Aorta (tissue), 5 donors: ENCODE data around the gene RCC2. TPM values are rescaled to one million over a fixed set of nuclear protein-coding genes. Genes with fewer than 3 reads are reported as not detected.

Experiments
- ATAC-seq: fragments of 200-7000 bp; cut with Tn5 transposase; one replicate; pipeline ENCODE4 v1.9.1; 2022; ENCODE audit warnings: moderate library complexity; ENCODE audit not compliant: low FRiP score
- DNase-seq, 2 donors: peaks; one replicate each; pipeline ENCODE4 v3.0.0-alpha.2; 2020
- H3K27ac ChIP-seq, 2 donors: one replicate each; pipeline ENCODE4 v1.5.1; 2013; ENCODE audit warnings: low read length in 2 of 2, mild to moderate bottlenecking in 2 of 2, moderate library complexity in 2 of 2, control low read depth in 1 of 2, inconsistent platforms in 1 of 2, low read depth in 1 of 2
- H3K27me3 ChIP-seq, 2 donors: one replicate each; pipeline ENCODE4 v1.6.1; 2013; ENCODE audit warnings: control low read depth in 1 of 2, low read length in 1 of 2, mild to moderate bottlenecking in 1 of 2, moderate library complexity in 1 of 2; ENCODE audit not compliant: insufficient read depth in 2 of 2, control insufficient read depth in 1 of 2
- H3K36me3 ChIP-seq, 2 donors: one replicate each; pipeline ENCODE4 v1.6.1; 2013; ENCODE audit warnings: control low read depth in 1 of 2, low read length in 1 of 2, mild to moderate bottlenecking in 1 of 2; ENCODE audit not compliant: insufficient read depth in 2 of 2, control insufficient read depth in 1 of 2
- H3K4me1 ChIP-seq, 2 donors: one replicate each; pipeline ENCODE4 v1.6.1; 2013; ENCODE audit warnings: low read length in 2 of 2, control low read depth in 1 of 2, mild to moderate bottlenecking in 1 of 2, moderate library complexity in 1 of 2; ENCODE audit not compliant: insufficient read depth in 2 of 2, control insufficient read depth in 1 of 2
- H3K4me3 ChIP-seq, 2 donors: one replicate each; pipeline ENCODE4 v1.5.1; 2013; ENCODE audit warnings: low read length in 2 of 2, control low read depth in 1 of 2, mild to moderate bottlenecking in 1 of 2
- H3K9me3 ChIP-seq: one replicate; pipeline ENCODE4 v1.6.1; 2013; ENCODE audit warnings: mild to moderate bottlenecking, low read length; ENCODE audit not compliant: control insufficient read depth
- WGBS, 2 donors: extraction: QIAGEN DNeasy Blood & Tissue Kit; methylation state at CpG; one replicate each; pipeline ENCODE4 v1.1.7; 2013; 5-methylcytosine and 5-hydroxymethylcytosine counted together
- intact Hi-C, 2 donors: fragments of 100-400 bp; cut with DNase I; formaldehyde crosslinking; loops; one replicate each; pipeline versions ENCODE4 v1.14.2 to v1.15.0; 2022
- polyA plus RNA-seq, 2 donors: library from polyadenylated mRNA; stranded (reverse); fragments of 200-250 nt; gene quantifications; one replicate each; pipeline ENCODE4 v1.2.3, GENCODE V29; 2013
- total RNA-seq, 2 donors: library from RNA; stranded (reverse); fragmentation: NEBNext Ultra II Directional; extraction: Animal tissue kit (Norgen Biotek cat#: 25700); gene quantifications; one replicate each; pipeline ENCODE4 v1.2.1, GENCODE V29; 2021
- donor health status: healthy with polysubstance abuse.
- donor health status: Bipolar disorder and iron deficiency.
- donor health status: DM: no; HTN: no; CAD: no.
- donor health status: DM: no; HTN: no; CAD: no.
- donor health status: DM: yes; HTN: yes; CAD: no.

Gene RCC2
- total and polyA plus RNA-seq, 4 donors = 7.5 to 34.2 (median 17.1) TPM

DNA sequence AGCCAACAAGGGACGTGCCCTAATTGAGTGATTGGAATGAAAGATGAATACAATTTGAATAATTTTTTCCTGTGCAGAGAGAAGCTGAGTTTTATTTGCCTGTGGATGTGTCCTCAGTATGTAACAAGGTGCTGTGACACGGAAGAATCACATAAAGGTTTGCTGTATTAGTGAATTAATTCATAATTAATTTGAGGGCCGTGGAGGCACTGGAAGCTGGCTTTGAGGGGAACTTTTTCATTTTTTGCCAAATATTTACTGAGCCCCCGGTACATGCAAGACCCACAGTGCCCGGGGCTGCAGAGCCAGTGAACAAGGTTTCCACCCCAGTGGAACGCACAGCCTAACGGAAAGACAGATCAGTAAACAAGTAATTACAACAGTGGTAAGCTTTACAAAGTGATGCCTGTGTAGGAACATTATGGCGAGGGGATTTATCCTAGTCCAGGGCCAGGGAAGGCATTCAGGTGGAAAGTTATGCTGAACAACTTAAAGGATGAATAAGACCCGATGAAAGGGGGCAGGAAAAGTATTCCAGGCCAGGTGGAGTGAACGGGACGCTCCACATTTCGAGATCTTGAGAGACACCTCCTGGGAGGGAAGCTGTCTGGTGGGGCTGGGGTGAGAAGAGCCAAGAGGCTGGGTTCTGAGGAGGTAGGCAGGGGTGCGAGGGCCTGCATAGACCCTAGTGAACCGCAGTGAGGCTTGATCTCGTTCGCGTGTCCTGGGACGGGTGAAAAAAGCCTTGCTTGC, 773 bp upstream of the RCC2 start:
- Histone ChIP-seq H3K27ac (peak overlapping the region in 1 of 2 donors; percentile 70), H3K36me3 (no peaks in the 10 kb centered on the region), H3K9me3 (no peaks in the 10 kb centered on the region), H3K4me1 (no peaks in the 10 kb centered on the region), H3K27me3 (no peaks in the 10 kb centered on the region), H3K4me3 (peak overlapping the region; percentile 45 to 84)
- DNase-seq (no peak), ATAC-seq (no peak)
- intact Hi-C loops = no loop called here
- 74 to 76% methylated on average over 17 to 18 of the region's 18 CpGs for WGBS, 2 donors

DNA sequence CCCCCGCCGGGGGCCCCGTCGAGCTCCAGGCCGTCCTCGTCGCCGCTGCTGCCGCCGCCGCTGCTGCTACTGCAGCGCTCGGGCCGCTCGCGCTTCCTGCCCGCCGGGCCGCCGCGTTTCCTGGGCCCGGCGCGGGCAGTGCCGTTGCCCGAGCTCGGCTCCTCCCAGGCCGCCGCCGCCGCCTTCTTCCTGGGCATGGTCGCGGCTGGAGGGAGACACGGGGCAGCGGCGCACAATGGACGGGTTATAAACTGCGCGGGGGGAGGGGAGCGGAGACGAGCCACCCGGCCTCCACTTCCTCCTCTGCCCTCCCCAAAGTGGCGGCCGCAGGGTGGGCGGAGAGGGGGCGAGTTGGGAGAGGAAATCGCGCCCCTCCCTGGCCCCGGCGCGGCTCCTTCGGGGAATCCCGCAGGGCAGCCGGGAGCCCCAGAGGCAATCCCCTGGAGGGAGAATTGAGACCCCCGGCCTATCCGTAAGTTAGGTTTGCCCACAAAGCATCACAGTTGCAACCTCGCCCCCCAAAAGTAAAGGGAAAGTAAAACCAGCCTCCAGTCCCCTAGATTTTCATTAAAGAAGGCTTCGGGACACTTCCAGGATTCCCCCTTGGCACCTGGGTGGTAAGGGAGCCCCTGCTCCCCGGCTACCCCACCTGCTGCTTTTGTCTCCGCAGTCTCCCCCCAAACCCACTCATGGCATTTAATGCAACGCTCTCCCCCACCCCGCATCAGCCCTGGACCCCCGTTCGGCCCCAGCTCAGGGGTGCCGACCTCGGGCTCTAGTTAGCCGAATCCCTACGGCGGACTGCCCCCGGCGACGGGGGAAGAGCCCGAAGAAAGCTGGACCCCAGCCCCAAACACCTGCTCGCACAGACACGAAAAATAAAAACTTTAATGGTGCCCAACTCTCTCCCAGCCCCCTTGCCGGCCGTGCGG, 893 bp downstream of the RCC2 start:
- Histone ChIP-seq H3K36me3 (no peaks in the 10 kb centered on the region), H3K27ac (peak overlapping the region in 1 of 2 donors; percentile 58), H3K4me3 (peak overlapping the region; percentile 84 to 99), H3K9me3 (no peaks in the 10 kb centered on the region), H3K27me3 (no peaks in the 10 kb centered on the region), H3K4me1 (no peaks in the 10 kb centered on the region)
- intact Hi-C loops = loop anchor here in 1 of 2 donors (10.0 kb wide), 1 partner anchor 226 kb away; no protein-coding TSS in a partner anchor
- ATAC-seq (peak; percentile 49), DNase-seq (peak; percentile 78 to 88)
- 0% methylated on average over 64 to 78 of the region's 78 CpGs for WGBS, 2 donors

DNA sequence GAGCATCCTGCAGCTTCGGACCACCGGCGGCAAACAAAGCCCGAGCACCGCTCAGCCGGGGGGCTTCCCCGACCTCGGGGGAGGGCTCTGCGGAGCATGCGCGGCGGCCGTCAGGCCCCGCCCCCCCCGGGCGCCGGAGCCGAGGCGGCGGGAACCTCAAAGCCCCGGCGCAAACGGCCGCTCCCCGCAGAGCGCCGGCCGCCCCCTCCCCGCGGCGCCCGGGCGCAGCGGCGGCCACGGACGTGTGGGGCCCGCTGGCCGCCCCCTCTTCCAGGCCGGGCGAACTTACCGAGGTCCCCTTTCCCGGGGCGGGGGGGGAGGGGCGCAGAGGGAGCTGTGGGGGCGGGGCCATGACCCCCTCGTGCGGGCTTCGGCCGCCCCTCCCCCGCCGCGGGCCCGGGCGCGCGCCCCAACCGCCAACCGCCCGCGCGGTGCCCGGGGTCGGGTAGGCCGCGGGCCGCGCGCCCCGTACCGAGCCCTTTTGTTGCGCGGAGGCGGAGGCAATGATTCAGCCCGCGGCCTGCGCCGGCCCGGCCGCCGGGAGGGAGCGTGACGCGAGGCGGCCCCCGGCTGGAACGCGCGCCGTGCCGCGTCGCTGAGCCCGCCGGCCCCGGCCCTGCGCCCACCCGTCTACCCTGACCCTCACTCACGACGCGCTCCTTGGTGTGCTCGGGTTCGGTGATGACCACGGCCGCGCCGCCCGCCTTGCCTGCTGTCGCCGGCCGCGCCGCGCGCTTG, 1.7 kb downstream of the RCC2 start:
- intact Hi-C loops = loop anchor here in 1 of 2 donors (10.0 kb wide), 1 partner anchor 227 kb away; no protein-coding TSS in a partner anchor
- peak overlapping the region in 1 of 2 donors; percentile 58 for H3K27ac ChIP-seq
- peak; percentile 60 to 81 for DNase-seq
- peak; percentile 61 for ATAC-seq
- no peaks in the 10 kb centered on the region for H3K4me1 ChIP-seq
- H3K9me3 ChIP-seq = no peaks in the 10 kb centered on the region
- H3K4me3 ChIP-seq = peak overlapping the region; percentile 84 to 99
- H3K27me3 ChIP-seq = no peaks in the 10 kb centered on the region
- no peaks in the 10 kb centered on the region for H3K36me3 ChIP-seq
- WGBS, 2 donors = 1% methylated on average over 35 to 115 of the region's 115 CpGs

DNA sequence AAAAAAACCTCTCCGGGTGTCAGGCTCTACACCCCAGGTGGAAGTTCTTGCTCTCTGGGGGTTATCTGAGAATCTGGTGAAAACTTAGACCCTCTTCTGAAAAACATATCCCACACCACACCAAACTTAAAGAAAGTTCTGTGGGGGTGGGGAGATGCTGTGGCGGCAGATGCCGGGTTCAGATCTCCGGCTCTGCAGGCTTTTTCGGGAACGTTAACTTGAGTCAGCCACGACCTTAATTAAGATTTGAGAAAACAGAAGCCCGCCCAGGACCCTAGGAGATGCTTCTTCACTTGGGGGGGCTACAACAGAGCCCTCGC, 2.3 kb downstream of the RCC2 start:
- Histone ChIP-seq H3K4me3 (peak overlapping the region; percentile 84 to 99), H3K27me3 (no peaks in the 10 kb centered on the region), H3K27ac (no peak overlapping the region), H3K36me3 (no peaks in the 10 kb centered on the region), H3K4me1 (no peaks in the 10 kb centered on the region), H3K9me3 (no peaks in the 10 kb centered on the region)
- 0 to 1% methylated on average over 9 of the region's 9 CpGs for WGBS, 2 donors
- ATAC-seq (no peak), DNase-seq (no peak)
- intact Hi-C loops = loop anchor here in 1 of 2 donors (10.0 kb wide), 1 partner anchor 228 kb away; no protein-coding TSS in a partner anchor

DNA sequence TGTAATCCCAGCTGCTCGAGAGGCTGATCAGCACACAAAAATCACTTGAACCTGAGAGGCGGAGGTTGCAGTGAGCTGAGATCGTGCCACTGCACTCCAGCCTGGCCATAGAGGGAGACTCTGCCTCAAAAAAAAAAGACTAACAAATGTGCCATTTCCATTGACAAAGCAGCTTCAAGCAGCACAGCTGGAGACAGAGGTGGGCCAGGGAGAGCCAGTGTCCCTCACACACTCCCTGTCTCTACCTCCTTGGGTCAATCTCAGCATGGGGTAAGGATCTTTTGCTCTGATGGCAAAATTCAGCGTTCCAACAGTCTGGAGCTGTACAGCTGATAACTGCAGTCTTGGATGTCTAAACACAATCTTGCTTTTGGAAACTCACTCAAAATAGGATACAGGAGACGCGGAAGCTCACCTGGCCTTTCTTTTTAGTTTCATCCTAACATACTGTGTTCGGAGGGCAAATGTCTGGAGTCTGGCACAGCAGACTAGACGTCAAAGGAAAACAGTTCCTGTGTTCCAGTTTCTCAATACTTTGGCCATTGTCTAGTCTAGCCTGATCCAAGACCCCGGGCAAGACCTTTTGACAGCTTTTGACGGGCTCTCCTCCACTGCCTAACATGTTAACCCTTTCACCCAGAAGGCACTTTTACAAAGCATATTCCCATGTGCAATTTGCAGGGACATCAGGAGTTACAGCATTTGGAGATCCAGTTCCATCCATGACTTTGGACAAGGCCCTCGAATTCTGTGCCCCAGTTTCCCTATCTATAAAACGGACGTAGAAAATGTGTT, 2.9 kb downstream of the RCC2 start:
- no peaks in the 10 kb centered on the region for H3K36me3 ChIP-seq
- intact Hi-C loops = loop anchor here in 1 of 2 donors (10.0 kb wide), 1 partner anchor 228 kb away; no protein-coding TSS in a partner anchor
- H3K27ac ChIP-seq = peak overlapping the region in 1 of 2 donors; percentile 33
- H3K9me3 ChIP-seq = no peaks in the 10 kb centered on the region
- peak overlapping the region in 1 of 2 donors; percentile 84 for H3K4me3 ChIP-seq
- ATAC-seq (no peak), DNase-seq (no peak)
- no peaks in the 10 kb centered on the region for H3K4me1 ChIP-seq
- 36% methylated on average over 13 of the region's 13 CpGs for WGBS, 2 donors
- H3K27me3 ChIP-seq = no peaks in the 10 kb centered on the region

DNA sequence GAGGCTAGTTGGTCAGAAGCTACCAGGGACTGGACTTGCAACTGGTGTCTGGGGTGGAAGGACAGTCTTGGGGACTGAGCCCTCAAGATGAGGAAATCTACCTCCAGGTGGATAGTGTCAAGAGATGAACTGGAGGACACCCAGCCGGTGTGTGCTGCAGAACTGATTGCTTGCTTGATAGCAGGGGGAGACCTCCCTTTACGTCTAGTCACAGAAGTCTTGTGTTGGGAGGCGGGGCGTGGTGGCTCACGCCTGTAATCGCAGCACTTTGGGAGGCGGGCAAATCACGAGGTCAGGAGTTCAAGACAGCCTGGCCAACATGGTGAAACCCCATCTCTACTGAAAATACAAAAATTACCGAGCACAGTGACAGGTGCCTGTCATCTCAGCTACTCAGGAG, 4.9 kb downstream of the RCC2 start:
- WGBS, 2 donors = 82 to 84% methylated on average over 9 of the region's 9 CpGs

DNA sequence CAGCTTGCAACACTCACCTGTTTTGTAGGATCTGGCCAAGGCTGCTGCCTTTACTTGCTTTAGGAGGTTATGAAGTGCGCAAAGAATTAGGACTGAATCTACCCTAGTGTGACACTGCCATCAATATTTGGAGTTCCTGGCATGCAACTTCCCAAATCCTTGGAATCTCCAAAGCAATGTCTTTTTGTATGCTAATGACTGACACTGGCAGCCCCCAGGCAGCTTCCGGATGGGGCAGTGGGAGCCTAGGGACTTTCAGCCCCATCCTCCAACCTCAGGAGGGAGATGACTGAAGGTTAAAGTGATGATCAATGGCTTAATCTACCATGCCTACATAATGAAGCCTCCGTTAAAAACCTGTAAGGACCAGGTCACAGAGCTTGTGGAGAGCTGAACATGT, 5.5 kb downstream of the RCC2 start:
- Histone ChIP-seq H3K36me3 (no peaks in the 10 kb centered on the region), H3K4me3 (no peak overlapping the region), H3K27me3 (no peaks in the 10 kb centered on the region), H3K9me3 (no peaks in the 10 kb centered on the region), H3K4me1 (no peaks in the 10 kb centered on the region), H3K27ac (no peak overlapping the region)
- ATAC-seq (no peak), DNase-seq (no peak)
- intact Hi-C loops = loop anchor here in 1 of 2 donors (10.0 kb wide), 1 partner anchor 231 kb away; no protein-coding TSS in a partner anchor
- WGBS, 2 donors = 68 to 76% methylated on average over 3 of the region's 3 CpGs

More for the DNA sequence above, 4.9 kb downstream of the RCC2 start:
- intact Hi-C loops = loop anchor here in 1 of 2 donors (10.0 kb wide), 1 partner anchor 230 kb away; no protein-coding TSS in a partner anchor
- no peaks in the 10 kb centered on the region for H3K4me1 ChIP-seq
- no peak overlapping the region for H3K27ac ChIP-seq
- H3K27me3 ChIP-seq = no peaks in the 10 kb centered on the region
- DNase-seq (no peak), ATAC-seq (no peak)
- H3K36me3 ChIP-seq = no peaks in the 10 kb centered on the region
- no peak overlapping the region for H3K4me3 ChIP-seq
- no peaks in the 10 kb centered on the region for H3K9me3 ChIP-seq
